ENCODE measurements around the gene RWDD1.

Gene RWDD1, protein sequence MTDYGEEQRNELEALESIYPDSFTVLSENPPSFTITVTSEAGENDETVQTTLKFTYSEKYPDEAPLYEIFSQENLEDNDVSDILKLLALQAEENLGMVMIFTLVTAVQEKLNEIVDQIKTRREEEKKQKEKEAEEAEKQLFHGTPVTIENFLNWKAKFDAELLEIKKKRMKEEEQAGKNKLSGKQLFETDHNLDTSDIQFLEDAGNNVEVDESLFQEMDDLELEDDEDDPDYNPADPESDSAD

DNA sequence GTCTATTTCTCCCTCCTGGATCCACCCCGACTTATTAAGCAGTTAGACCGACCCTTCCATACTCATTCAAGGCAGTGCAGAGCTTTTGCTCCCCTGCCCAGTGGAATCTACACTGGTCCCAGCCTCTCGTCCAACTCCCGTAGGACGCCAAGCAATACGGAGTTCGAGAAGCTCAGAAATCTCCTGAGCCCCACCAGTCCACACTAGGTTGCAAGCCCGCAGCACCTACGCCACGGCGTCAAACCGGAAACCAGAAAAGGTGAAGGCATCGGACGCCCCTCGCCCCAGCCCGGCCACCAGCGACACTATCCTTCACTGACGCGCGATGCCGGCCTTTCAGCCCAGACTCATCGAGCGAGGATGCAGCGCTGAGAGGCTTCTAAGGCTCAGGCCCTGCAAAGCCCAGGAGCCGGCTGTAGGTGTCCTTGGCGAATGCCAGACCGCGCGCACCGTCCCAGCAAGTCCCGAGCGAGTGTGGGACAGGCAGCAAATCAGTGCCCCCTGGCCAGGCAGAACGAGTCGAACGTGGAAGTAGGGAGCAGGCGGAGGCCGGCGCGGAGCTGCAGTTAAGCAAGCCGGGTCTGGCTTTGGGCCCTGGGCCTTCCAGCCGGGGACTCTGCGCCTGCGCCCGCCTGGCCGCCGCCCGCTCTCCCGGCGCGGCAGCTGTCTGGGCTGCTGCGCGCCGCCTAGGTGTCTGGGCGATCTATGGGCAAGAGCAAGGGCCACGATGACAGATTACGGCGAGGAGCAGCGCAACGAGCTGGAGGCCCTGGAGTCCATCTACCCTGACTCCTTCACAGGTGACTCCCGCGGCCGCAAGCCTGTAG lies at the start of gene RWDD1:
Gene RWDD1, plus strand, starts transcription at position 649 of the 827 bp plus-strand sequence. Its CDS starts 79 bp downstream, at position 728.
- in situ Hi-C loops (cut with MboI; ENCODE audit: low sequenced_read_pairs), result no loop called here

DNA sequence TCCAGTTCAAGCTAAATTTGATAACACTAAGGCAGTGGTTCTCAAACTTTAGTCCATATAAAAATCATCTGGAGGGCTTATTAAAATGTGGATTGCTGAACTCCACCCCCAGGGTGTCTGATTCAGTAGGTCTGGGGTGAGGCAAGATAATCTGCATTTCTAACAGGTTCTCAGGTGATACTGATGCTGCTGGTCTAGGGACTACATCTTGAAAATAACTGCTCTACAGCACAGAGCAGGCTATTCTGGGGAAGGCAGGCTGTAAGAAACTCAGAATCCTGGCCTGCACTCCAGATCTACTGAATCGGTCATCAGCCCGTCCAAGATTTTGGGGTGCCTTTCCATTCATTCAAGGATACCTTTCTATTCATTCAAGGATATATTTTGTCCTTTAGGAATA lies 48.4 kb upstream of the RWDD1 start:
- in situ Hi-C loops (cut with MboI; ENCODE audit: low sequenced_read_pairs), result no loop called here

DNA sequence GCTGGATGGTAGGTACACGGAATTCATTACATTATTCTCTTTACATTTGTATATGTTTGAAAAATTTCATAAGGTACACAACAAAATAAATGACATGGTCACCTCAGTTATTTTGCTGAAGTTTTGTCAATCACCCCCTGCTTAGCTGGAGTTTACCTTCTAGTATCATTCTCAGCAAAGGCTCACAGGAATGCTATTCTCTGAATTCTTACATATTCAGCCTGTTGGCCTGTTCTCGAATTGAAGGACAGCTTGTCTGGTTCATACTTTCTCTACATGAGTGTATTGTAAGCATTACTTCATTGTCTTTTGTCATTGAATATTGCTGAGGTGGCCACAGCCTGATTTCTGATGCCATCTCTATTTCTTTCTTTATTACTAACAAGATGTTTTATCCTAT lies 47.1 kb upstream of the RWDD1 start:
- in situ Hi-C loops (cut with MboI; ENCODE audit: low sequenced_read_pairs), result no loop called here

DNA sequence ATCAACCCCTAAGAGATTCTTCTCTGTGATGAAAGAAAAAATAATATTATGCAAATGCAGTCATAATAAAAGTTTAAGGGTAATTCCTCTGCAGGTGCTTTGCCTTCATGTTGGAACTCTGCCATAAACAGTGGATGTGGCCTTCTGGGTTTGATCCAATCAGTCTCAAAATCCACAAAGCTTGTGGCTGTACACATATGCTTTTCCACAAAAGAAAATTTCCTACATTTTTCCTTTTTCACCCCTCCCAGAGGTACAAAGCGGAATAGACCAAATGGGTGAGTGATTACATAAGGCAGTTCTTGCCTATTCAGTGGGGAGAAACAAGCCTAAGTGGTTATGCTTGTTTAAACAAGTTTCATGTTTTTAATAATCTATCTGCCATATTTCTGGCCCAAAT lies 43.2 kb upstream of the RWDD1 start:
- in situ Hi-C loops (cut with MboI; ENCODE audit: low sequenced_read_pairs), result no loop called here

DNA sequence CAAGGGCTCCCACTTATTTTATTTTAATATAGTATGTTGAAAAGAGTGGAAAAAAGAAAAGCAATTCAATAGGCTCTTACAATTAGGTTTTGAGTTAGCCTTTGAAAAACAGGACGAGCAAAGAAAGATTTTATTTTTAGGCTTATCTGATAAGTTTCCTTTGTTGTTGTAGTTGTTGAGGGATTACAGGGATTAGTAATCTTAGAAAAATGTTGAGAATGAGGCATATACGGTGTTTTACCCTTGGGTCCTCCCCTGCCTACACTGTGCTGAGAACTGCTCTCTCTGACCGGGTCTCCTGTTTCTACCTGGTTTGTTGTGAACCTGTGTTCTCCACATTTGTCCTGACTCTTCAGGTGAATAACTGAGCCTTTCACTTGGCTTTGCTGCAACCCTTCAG lies 42.5 kb upstream of the RWDD1 start:
- in situ Hi-C loops (cut with MboI; ENCODE audit: low sequenced_read_pairs), result no loop called here

DNA sequence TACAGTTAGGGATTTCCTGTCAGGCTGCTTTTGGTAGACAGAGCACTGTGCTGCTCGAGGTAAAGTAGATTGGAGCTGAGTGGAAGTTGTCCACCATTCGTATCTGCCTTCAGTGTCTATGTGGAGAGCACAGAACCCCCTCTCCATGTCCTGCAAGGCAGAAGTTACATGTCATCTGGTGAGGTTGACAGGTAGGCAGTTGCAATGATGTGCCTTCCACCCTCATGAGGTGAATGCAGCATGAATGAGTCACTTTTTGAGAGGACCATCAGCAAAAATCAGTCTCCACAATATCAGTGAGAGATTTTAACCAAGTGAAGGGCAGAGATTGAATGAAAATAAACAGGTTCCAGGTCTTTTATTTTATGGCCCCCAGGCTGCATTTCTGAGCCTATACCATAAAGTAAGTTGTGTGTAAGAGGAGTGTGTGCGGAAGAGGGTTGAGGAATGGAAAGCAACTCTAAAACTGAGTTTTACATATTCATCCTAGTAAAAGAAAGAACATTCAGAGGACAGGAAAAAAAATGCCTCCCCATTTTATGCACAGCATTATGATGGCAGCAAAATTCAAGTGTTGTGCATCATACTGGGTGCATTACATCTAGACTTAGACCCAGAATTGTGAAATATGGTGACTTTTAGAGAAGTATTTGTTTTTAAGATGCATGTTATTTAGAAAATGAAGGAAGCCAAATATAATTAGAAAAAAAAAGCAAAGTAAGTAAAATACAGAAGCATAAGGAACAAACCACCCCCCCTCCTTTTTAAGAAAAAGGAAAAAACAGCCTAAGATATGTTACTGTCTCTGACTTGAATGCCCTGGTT lies 41.6 kb upstream of the RWDD1 start:
- in situ Hi-C loops (cut with MboI; ENCODE audit: low sequenced_read_pairs), result no loop called here

DNA sequence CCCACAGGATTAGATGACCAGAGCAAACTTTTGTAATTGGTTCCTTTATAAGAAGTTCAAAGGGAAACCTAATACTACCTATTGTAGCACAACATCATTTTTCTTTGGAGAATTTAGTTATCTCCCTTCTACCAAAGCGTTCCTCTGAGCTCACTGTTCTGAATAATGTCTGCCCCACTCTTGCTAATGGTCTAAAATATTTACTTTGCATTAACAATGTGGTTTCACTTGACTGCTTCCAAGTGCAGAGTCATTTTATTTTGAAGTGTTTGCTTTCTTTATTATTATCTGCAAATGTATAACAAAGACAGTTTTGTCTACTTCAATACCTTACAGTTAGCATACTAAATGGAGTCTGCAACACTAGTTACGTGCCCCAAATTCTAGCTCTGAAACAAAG lies 40.9 kb upstream of the RWDD1 start:
- in situ Hi-C loops (cut with MboI; ENCODE audit: low sequenced_read_pairs), result no loop called here

DNA sequence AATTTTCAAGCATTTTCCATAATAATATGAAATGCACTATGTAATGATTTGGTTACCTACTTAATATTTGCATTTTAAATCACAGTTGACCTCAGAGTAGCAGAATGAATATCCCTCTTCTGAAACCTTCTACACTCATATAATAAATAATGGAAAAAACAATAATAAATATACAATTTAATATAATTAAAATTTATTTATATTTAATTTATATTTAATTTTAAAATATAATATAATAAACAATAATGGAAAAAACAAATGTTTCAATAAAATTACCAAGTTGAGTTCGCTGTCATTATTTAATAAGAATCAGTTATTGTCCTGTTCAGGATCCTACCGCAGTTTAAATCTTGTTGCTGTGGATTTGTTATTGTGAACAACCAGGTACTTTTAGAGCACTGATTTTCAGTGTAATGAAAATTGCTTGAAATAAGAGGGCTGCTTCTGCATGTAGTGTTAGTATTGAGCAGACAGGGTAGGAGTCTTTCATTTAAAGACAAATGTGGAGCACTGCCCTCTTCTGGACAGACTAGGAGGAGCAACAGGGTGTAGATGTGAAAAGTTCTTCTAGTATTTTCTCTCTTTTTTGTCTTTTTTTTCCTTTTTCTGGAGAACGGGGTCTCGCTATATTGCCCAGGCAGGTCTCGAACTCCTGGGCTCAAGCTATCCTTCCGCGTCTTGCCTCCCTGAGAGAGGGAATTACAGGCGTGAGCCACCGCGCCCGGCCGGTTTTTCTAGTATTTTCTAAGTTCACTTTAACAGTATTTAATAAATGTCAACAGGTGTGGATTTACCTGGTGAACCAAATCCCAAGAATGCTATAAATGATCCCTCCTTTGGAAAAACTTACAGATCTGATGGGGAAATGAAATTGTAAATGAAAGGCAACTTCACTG lies 39.4 kb upstream of the RWDD1 start:
- in situ Hi-C loops (cut with MboI; ENCODE audit: low sequenced_read_pairs), result no loop called here

DNA sequence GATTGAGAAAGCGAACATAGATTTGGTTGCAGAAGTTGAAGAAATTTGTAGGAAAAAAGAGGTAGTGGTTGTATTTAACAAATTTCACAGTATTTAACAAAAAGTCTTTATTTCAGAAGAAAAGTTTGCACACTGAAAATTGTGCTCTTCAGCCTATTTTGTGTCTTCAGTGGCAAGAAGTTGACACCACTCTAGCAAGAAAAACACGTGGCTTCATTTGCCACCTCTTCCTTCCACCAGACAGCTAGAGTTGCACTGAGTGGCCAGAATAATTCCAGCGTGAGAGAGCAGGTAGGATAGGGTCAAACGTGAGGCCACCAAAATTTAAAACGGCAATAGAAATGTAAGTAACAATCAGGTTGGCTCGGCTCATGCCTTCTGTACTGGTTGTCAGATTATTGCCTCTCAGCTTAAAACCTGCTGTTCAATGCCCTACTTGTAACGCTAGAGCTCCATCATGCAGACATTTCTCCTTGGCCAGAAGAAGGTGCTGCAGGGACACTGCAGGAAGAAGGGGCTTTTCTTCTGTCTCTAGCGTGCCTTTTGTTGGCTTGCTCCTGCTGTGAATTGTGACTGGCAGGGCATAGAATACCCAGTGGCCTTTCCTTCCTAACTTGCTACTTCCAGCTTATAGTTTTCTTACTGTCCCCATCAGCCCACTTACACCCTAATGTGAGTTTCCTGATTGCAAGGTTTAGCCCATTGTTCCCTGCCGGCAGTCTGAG lies 37.9 kb upstream of the RWDD1 start:
- in situ Hi-C loops (cut with MboI; ENCODE audit: low sequenced_read_pairs), result no loop called here

DNA sequence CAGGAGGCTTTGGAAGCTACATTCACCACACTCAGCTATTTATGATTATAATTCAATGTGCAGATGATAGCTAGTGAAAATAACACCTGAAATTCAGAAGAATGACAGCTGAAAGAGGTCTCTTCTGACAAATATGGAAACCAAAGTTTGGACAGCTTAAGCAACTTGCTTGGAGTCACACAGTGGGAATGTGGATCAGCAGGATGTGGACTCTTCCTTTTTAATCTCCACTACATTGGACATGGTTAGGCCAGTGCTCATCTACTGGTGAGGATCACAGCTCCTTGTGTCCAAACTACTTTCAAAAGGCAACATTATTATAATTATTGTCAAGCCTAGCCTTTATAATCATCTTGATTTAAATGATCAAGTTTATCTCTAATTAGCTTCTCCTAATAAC lies 36.2 kb upstream of the RWDD1 start:
- in situ Hi-C loops (cut with MboI; ENCODE audit: low sequenced_read_pairs), result no loop called here

DNA sequence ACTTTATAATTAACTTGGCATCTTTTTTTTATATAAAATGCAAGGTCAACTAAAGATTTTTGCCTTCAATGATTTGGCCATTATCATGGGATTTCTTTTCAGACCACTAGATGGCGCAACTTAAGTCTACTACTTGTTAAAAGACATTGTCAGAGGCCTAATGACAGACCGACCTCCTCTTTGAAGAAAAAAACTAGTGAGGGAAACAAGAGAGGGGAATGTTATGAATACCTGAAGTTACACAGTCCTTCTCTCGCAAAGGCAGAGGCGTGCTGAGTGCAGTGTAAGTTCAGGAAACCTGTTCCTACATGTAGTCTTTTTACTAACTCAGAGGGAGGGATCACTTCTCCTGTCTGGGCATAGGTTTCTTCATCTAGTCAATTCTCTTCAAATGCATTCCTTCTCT lies 35.1 kb upstream of the RWDD1 start:
- in situ Hi-C loops (cut with MboI; ENCODE audit: low sequenced_read_pairs), result no loop called here

DNA sequence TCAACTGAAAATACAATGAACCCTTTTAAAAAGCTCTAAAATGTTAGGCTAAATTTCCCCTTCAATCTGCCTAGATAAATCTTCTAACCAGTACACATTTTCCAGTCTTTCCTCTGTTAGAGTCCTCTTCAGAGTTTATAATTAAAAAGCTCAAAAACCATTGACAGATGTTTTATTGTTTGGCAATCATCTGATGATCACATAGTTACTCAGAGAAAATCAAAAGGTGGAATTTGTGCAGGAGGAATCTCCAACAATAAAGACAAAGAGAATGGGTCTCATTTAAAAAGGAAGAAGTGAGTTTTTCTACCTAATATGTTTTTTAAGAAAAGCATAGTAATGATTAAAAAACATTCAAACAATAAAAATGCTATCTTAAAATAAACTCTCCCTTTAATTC lies 28.9 kb upstream of the RWDD1 start:
- in situ Hi-C loops (cut with MboI; ENCODE audit: low sequenced_read_pairs), result no loop called here

DNA sequence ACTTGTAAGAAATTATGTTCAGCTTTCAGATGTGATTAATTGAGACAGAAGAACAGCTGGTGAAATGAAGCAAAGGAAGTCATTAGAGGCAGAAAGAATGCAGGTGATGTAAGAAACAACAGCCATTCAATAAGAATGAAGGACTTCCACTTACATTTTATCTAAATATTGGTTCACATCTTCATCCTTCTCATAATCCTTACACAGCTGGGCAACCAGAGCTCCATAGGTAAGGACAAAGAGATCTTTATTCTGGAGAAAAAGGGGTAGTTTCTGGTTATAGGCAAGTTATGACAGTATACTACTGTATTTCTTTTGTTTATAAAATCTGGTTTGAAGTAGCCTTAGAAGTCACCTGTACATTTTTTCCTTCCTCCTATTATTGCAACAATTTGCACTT lies 28.2 kb upstream of the RWDD1 start:
- in situ Hi-C loops (cut with MboI; ENCODE audit: low sequenced_read_pairs), result no loop called here

DNA sequence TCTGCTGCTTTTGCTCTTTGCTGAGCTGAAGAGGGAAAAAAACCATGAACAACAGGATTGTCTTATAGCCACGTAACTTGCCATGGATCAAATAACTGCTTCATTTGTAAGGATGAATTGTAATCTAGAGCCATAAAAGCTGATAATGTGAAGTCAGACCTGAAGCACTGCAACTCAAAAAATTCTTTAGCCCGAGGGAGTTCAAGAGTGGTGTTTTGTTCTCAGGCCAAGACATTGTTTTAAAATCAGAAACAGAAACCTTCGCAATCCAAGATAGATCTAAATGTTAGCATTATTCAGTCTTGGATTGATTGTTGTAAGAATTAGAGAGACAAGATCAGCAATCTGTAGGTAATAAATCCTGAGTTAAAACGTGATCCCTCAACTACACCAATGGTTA lies 25.7 kb upstream of the RWDD1 start, which contains the start of gene TRAPPC3L:
Gene TRAPPC3L, minus strand, starts transcription at position 34 of the 400 bp plus-strand sequence. CDS start 170 bp downstream, outside the sequence.
- in situ Hi-C loops (cut with MboI; ENCODE audit: low sequenced_read_pairs), result no loop called here

DNA sequence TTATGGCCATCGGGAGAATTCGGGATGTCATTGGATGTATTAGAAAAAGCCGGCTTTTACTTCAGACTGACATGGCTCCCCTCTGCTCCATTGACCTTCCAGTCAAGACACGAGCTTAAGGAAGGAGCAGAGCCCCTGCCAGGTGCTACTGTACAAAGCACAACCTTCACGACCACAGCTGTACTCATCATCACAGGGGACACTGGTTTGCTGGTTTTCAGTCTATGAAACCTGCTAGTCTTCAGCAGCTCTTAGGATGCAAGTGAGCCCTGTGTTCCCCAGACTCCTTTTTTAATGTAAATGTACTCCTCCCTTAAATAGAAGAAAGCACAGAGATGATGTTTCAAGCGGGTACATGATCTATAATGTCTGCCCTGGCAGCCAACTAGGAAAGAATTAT lies 23.9 kb upstream of the RWDD1 start:
- in situ Hi-C loops (cut with MboI; ENCODE audit: low sequenced_read_pairs), result no loop called here

DNA sequence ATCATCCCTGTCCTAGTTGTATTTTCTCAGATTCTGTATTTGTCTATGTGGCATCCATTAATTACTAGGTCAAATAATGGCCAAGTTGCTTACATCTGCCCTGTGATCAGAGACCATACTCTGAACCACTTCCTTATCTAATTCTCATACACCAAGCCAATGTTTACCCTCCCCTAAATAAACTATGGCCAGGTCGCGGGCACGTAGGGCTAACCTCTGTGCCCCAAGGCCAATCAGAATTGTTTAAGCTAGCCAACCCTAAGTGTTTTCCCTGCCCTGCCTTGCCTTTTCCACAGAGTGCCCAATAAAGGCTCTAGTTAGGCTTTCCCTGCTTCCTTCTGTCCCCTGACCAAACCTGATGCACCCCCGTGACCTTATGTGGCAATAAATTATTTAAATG lies 20.5 kb upstream of the RWDD1 start:
- in situ Hi-C loops (cut with MboI; ENCODE audit: low sequenced_read_pairs), result no loop called here

DNA sequence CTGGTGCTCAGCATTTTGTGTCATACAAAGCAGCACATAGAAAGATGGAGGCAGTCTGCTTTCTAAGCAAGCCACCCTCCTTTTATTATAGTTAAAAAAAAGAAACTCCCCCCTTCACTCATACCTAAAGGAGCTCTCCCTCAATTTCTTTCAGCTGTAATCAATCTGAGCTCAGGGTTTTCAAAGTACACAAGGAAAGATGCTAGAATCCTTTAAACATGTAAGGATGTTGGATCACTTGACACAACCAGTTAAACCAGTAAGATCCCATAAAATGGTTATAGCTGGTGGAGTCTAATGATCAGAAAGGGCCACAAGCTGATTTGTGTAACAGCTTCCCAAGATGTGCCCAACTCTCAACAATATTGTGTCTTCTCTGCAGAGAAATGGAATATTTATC lies 17.9 kb upstream of the RWDD1 start, which contains the start of gene CALHM4:
Gene CALHM4, plus strand, starts transcription at position 301 of the 400 bp plus-strand sequence. Its CDS starts 43 bp downstream, at position 344.
- in situ Hi-C loops (cut with MboI; ENCODE audit: low sequenced_read_pairs), result no loop called here

DNA sequence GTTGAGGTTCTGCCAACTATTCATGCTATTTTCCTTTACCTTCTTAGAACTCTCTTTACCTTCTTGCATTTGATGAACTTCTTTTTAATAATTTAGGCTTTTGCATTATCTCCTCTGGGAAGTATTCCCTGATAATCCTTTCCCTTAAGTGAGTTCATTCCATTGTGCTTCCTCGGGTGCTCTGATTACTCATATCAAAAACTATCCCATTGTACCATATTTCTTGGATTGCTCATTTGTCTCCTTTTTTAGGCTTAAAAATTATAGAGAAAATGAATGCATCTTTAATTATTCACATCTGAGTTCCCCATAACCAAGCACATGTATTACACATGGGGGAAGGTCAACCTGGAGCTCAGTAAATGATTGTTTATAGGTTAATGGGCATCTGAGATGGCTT lies 15.2 kb upstream of the RWDD1 start:
- in situ Hi-C loops (cut with MboI; ENCODE audit: low sequenced_read_pairs), result no loop called here

DNA sequence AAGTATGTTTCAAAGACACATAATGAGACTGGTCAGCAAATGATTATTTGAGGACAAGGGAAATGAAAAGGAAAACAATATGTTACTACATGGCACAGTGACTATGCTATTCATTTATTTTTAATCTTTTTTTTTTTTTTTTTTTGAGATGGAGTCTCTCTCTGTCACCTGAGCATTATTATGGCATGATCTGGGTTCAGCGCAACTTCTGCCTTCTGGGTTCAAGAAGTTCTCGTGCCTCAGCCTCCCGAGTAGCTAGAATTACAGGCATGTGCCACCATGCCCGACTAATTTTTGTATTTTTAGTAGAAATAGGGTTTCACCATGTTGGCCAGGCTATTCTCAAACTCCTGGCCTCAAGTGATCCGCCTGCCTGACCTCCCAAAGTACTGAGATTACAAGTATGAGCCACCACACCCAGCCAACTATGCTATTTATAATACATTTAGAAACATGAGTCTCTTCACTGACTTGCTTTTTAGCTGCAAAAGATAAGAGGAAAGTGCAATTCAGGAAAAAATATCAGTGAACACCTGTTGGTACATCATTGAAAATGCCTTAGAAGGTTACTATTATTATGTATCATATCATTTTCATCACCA lies 14.4 kb upstream of the RWDD1 start:
- in situ Hi-C loops (cut with MboI; ENCODE audit: low sequenced_read_pairs), result no loop called here

Data from HL-60/S4 (cell line).